H9 (cell line): ENCODE data around the gene LRTM2. TPM values are rescaled to one million over a fixed set of nuclear protein-coding genes. Genes with fewer than 3 reads are reported as not detected.

Experiments used
- DNase-seq: peaks from one replicate; pipeline ENCODE4 v3.0.0-alpha.2; 2017
- H2AFZ ChIP-seq: one replicate; pipeline ENCODE4 v1.6.1; 2013; ENCODE audit warnings: mild to moderate bottlenecking, low read length, control low read depth, moderate library complexity
- H2AK5ac ChIP-seq: 2 replicates; pipeline ENCODE4 v1.6.1; 2013; ENCODE audit warnings: low read length, control low read depth, mixed read lengths; ENCODE audit not compliant: insufficient read length
- H2BK120ac ChIP-seq: one replicate; pipeline ENCODE4 v1.6.1; 2013; ENCODE audit warnings: low read depth, mild to moderate bottlenecking, low read length, control low read depth, inconsistent platforms; ENCODE audit not compliant: poor library complexity, severe bottlenecking
- H2BK12ac ChIP-seq: 2 replicates; pipeline ENCODE4 v1.6.1; 2013; ENCODE audit warnings: low read length, control low read depth, mixed read lengths, low read depth; ENCODE audit not compliant: insufficient read length
- H2BK15ac ChIP-seq: 2 replicates; pipeline ENCODE4 v1.6.1; 2013; ENCODE audit warnings: low read depth, low read length, control low read depth
- H2BK20ac ChIP-seq: one replicate; pipeline ENCODE4 v1.6.1; 2013; ENCODE audit warnings: low read depth, mild to moderate bottlenecking, low read length, control low read depth, inconsistent platforms; ENCODE audit not compliant: poor library complexity, severe bottlenecking
- H2BK5ac ChIP-seq: 2 replicates; pipeline ENCODE4 v1.6.1; 2013; ENCODE audit warnings: low read length, control low read depth, mixed read lengths; ENCODE audit not compliant: insufficient read length
- H3K14ac ChIP-seq: 2 replicates; pipeline ENCODE4 v1.6.1; 2013; ENCODE audit warnings: low read length, control low read depth; ENCODE audit not compliant: insufficient read depth
- H3K18ac ChIP-seq: 2 replicates; pipeline ENCODE4 v1.6.1; 2013; ENCODE audit warnings: low read depth, mild to moderate bottlenecking, mixed read lengths, low read length, control low read depth; ENCODE audit not compliant: insufficient read length
- H3K23ac ChIP-seq: 2 replicates; pipeline ENCODE4 v1.6.1; 2013; ENCODE audit warnings: low read length, control low read depth, mixed read lengths, low read depth; ENCODE audit not compliant: insufficient read length
- H3K23me2 ChIP-seq: 2 replicates; pipeline ENCODE4 v1.6.1; 2013; ENCODE audit warnings: low read depth, mild to moderate bottlenecking, mixed read lengths, low read length, control low read depth; ENCODE audit not compliant: insufficient read length, poor library complexity, severe bottlenecking
- H3K27ac ChIP-seq: 2 replicates; pipeline ENCODE4 v1.5.1; 2013; ENCODE audit warnings: low read length, control low read depth, mixed read lengths, low read depth; ENCODE audit not compliant: insufficient read length
- H3K27me3 ChIP-seq: 2 replicates; pipeline ENCODE4 v1.6.1; 2013; ENCODE audit warnings: low read length, control low read depth, inconsistent platforms; ENCODE audit not compliant: insufficient read depth
- H3K4ac ChIP-seq: 2 replicates; pipeline ENCODE4 v1.6.1; 2013; ENCODE audit warnings: low read depth, mild to moderate bottlenecking, control low read depth, inconsistent platforms, low read length, moderate library complexity
- H3K4me1 ChIP-seq: 2 replicates; pipeline ENCODE4 v1.6.1; 2013; ENCODE audit warnings: low read length, control low read depth, inconsistent platforms; ENCODE audit not compliant: insufficient read depth
- H3K4me2 ChIP-seq: 2 replicates; pipeline ENCODE4 v1.6.1; 2013; ENCODE audit warnings: low read length, control low read depth, mixed read lengths; ENCODE audit not compliant: insufficient read length, insufficient read depth
- H3K56ac ChIP-seq: 2 replicates; pipeline ENCODE4 v1.6.1; 2013; ENCODE audit warnings: low read depth, mild to moderate bottlenecking, mixed read lengths, low read length, control low read depth; ENCODE audit not compliant: insufficient read length
- H3K79me1 ChIP-seq: 2 replicates; pipeline ENCODE4 v1.6.1; 2013; ENCODE audit warnings: low read depth, mild to moderate bottlenecking, moderate library complexity, low read length, control low read depth, inconsistent platforms; ENCODE audit not compliant: insufficient read depth, poor library complexity, severe bottlenecking
- H3K79me2 ChIP-seq: 2 replicates; pipeline ENCODE4 v1.6.1; 2013; ENCODE audit warnings: low read length, control low read depth, inconsistent platforms; ENCODE audit not compliant: insufficient read depth
- H3K9ac ChIP-seq: 2 replicates; pipeline ENCODE4 v1.6.1; 2013; ENCODE audit warnings: low read length, control low read depth, mixed read lengths; ENCODE audit not compliant: insufficient read length; ENCODE audit errors: extremely low read depth
- H3K9me3 ChIP-seq: one replicate; pipeline ENCODE4 v1.6.1; 2013; ENCODE audit warnings: low read depth, low read length, inconsistent platforms; ENCODE audit not compliant: control insufficient read depth
- H3T11ph ChIP-seq: one replicate; pipeline ENCODE4 v1.6.1; 2013; ENCODE audit warnings: mild to moderate bottlenecking, low read length, control low read depth, inconsistent platforms
- H4K20me1 ChIP-seq: one replicate; pipeline ENCODE4 v1.6.1; 2013; ENCODE audit not compliant: control insufficient read depth, insufficient read length, insufficient read depth
- H4K5ac ChIP-seq: 2 replicates; pipeline ENCODE4 v1.6.1; 2013; ENCODE audit warnings: low read depth, mild to moderate bottlenecking, mixed read lengths, low read length, control low read depth; ENCODE audit not compliant: insufficient read length
- H4K8ac ChIP-seq: replicated peaks from 2 replicates; pipeline ENCODE4 v1.6.1; 2013; ENCODE audit warnings: low read length, control low read depth, mixed read lengths, low read depth; ENCODE audit not compliant: insufficient read length
- H4K91ac ChIP-seq: 2 replicates; pipeline ENCODE4 v1.6.1; 2013; ENCODE audit warnings: low read depth, mild to moderate bottlenecking, moderate library complexity, mixed read lengths, low read length, control low read depth; ENCODE audit not compliant: insufficient read length
- H3K27ac Mint-ChIP-seq, 3 experiments: 2 replicates in 2 of 3; 3 replicates in 1 of 3; pipeline ENCODE4 v1.8.0; 2020 to 2021; ENCODE audit warnings: mixed read lengths in 3 of 3, mild to moderate bottlenecking in 1 of 3, moderate library complexity in 1 of 3
- H3K27me3 Mint-ChIP-seq: 2 replicates; pipeline ENCODE4 v1.8.0; 2021; ENCODE audit warnings: low read depth, mild to moderate bottlenecking, moderate library complexity, mixed read lengths
- H3K36me3 Mint-ChIP-seq, 3 experiments: 2 replicates in 2 of 3; 3 replicates in 1 of 3; pipeline ENCODE4 v1.8.0; 2020 to 2021; ENCODE audit warnings: low read depth in 3 of 3, mixed read lengths in 3 of 3; ENCODE audit not compliant: insufficient read depth in 1 of 3
- H3K4me1 Mint-ChIP-seq, 2 experiments: 2 replicates each; pipeline ENCODE4 v1.8.0; 2020; ENCODE audit warnings: mixed read lengths in 2 of 2
- H3K4me3 Mint-ChIP-seq, 2 experiments: 2 replicates in 1 of 2; 3 replicates in 1 of 2; pipeline ENCODE4 v1.8.0; 2020 to 2021; ENCODE audit warnings: mild to moderate bottlenecking in 2 of 2, mixed read lengths in 2 of 2, moderate library complexity in 1 of 2
- H3K9me3 Mint-ChIP-seq, 2 experiments: 2 replicates in 1 of 2; 3 replicates in 1 of 2; pipeline ENCODE4 v1.8.0; 2020; ENCODE audit warnings: mild to moderate bottlenecking in 2 of 2, mixed read lengths in 2 of 2, moderate library complexity in 1 of 2
- CTCF ChIP-seq: fragments of 200-600 bp; sonication (generic); conservative IDR thresholded peaks from 3 replicates; pipeline ENCODE4 v1.8.0; 2021; ENCODE audit warnings: antibody characterized with exemption, mild to moderate bottlenecking
- WGBS: extraction: QIAGEN DNeasy Blood & Tissue Kit; methylation state at CpG from one replicate; pipeline ENCODE4 v1.1.7; 2013; ENCODE audit warnings: missing lambda C conversion rate, low lambda C conversion rate, mixed read lengths; ENCODE audit not compliant: insufficient read length; ENCODE audit errors: extremely low coverage; 5-methylcytosine and 5-hydroxymethylcytosine counted together
- total RNA-seq: library from RNA; stranded (reverse); gene quantifications from 2 replicates; pipeline ENCODE4 v1.2.1, GENCODE V29; 2021

Gene LRTM2
- total RNA-seq, 1 experiment from 2014 or later, result not detected

GRCh38 chr12:1820896-1821291, 529 bp downstream of the LRTM2 start:
- Histone ChIP-seq H2BK15ac (no peak overlapping the region), H3K27me3 (peaks cover 19% of the 10 kb centered on the region; the same call in 1 of the 2 replicates), H3K79me1 (no peaks in the 10 kb centered on the region), H3K9ac (no peak overlapping the region), H3K4me2 (peak overlapping the region; percentile 76), H4K5ac (no peak overlapping the region), H2BK12ac (no peak overlapping the region), H2BK20ac (no peak overlapping the region), H2AK5ac (no peak overlapping the region), H3K9me3 (no peaks in the 10 kb centered on the region), H3T11ph (no peak overlapping the region), H3K79me2 (no peaks in the 10 kb centered on the region), H3K23me2 (no peaks in the 10 kb centered on the region), H3K14ac (no peak overlapping the region), H4K91ac (no peak overlapping the region), H4K20me1 (no peaks in the 10 kb centered on the region), H3K18ac (no peak overlapping the region), H4K8ac (no peak overlapping the region), H3K56ac (no peak overlapping the region), H3K4me1 (no peaks in the 10 kb centered on the region), H3K27ac (no peak overlapping the region), H2BK120ac (no peak overlapping the region), H3K4ac (no peak overlapping the region), H3K23ac (no peak overlapping the region), H2BK5ac (no peak overlapping the region), H2AFZ (no peak overlapping the region)
- Mint-ChIP-seq H3K4me1 (peaks cover 20 to 40% of the 10 kb centered on the region in 2 experiments), H3K4me3 (peak overlapping the region in 1 of 2 experiments; percentile 83; a peak in 3 of 5 replicates), H3K36me3 (peaks cover 0 to 5% (median 3%) of the 10 kb centered on the region in 3 experiments; a peak in 2 of 7 replicates), H3K27me3 (peaks cover 43% of the 10 kb centered on the region), H3K27ac (peak overlapping the region in 1 of 3 experiments; percentile 60; a peak in 1 of 7 replicates), H3K9me3 (peaks cover 4% of the 10 kb centered on the region in 2 experiments; a peak in 2 of 5 replicates)
- WGBS, result no CpG with 5 or more reads among the region's 11 CpGs
- DNase-seq, result no peak
- TF ChIP-seq CTCF, result no peak
